ENCODE measurements around the gene GPRC5A. TPM values are rescaled to one million over a fixed set of nuclear protein-coding genes. Genes with fewer than 3 reads are reported as not detected.
A peak's percentile ranks its signal among the peaks of the same experiment; 100 is the strongest.

GPRC5A gene
- total and polyA plus RNA-seq, 2 of the 13 experiments (the other 11 are each of a cell fraction or from before 2014, with no cell fraction given), result 0.27 to 3.0 TPM

- TF ChIP-seq MIER2 (CRISPR knock-in tag; IDR thresholded peaks at IDR 0.05) (peak; percentile 29; the same call in 1 of the 2 replicates), ZNF207 (IDR thresholded peaks at IDR 0.05; ENCODE audit: borderline replicate concordance) (no peak), ZNF101 (CRISPR knock-in tag; IDR thresholded peaks at IDR 0.05; ENCODE audit: borderline replicate concordance, low read depth) (no peak), ZSCAN22 (CRISPR knock-in tag; IDR thresholded peaks at IDR 0.05) (no peak), IKZF1 (IDR thresholded peaks at IDR 0.05) (no peak), POGZ (CRISPR knock-in tag; IDR thresholded peaks at IDR 0.05) (no peak), HNRNPLL (IDR thresholded peaks at IDR 0.05; ENCODE audit: low read depth, low read length, poor library complexity, severe bottlenecking) (no peak), LCORL (IDR thresholded peaks at IDR 0.05) (no peak), LCORL (CRISPR knock-in tag; IDR thresholded peaks at IDR 0.05) (0 out of 2 replicates have a peak, but pooled peaks have one; percentile 23), PRDM10 (CRISPR knock-in tag; IDR thresholded peaks at IDR 0.05; ENCODE audit: low read depth) (no peak), ZNF33B (CRISPR knock-in tag; IDR thresholded peaks at IDR 0.05) (no peak), AGO2 (optimal IDR thresholded peaks at IDR 0.05; ENCODE audit: low read depth, low read length) (no peak), NR2C2 (CRISPR knock-in tag; IDR thresholded peaks at IDR 0.05; ENCODE audit: borderline replicate concordance) (no peak), ZSCAN12 (CRISPR knock-in tag; IDR thresholded peaks at IDR 0.05) (no peak), ZBTB37 (CRISPR knock-in tag; IDR thresholded peaks at IDR 0.05) (no peak), THAP7 (CRISPR knock-in tag; IDR thresholded peaks at IDR 0.05) (no peak), ZNF768 (CRISPR knock-in tag; IDR thresholded peaks at IDR 0.05) (no peak), CHD4 (IDR thresholded peaks at IDR 0.05; ENCODE audit: borderline replicate concordance, low read length) (no peak), BORCS8-MEF2B (CRISPR knock-in tag; IDR thresholded peaks at IDR 0.05) (no peak), IRF9 (CRISPR knock-in tag; IDR thresholded peaks at IDR 0.05; ENCODE audit: borderline replicate concordance) (no peak), DR1 (CRISPR knock-in tag; IDR thresholded peaks at IDR 0.05) (no peak), PHF8 (CRISPR knock-in tag; IDR thresholded peaks at IDR 0.05) (no peak), ZNF841 (CRISPR knock-in tag; IDR thresholded peaks at IDR 0.05; ENCODE audit: borderline replicate concordance) (no peak)
Observed at GRCh38 chr12:12916135-12916944, 25.0 kb downstream of the GPRC5A start (continued).
